ENCODE measurements around the gene TSPAN3. TPM values are rescaled to one million over a fixed set of nuclear protein-coding genes. Genes with fewer than 3 reads are reported as not detected.

Gene TSPAN3
- total RNA-seq, 2 donors from 2014 or later = 6.9 to 27.1 TPM

GRCh38 chr15:77066971-77067690, 3.8 kb downstream of the TSPAN3 start:
- ATAC-seq (no peak), DNase-seq (ENCODE audit: low spot score in 2 of 2) (no peak)
- no peak overlapping the region for H3K27ac Mint-ChIP-seq
- H3K9me3 Mint-ChIP-seq = no peaks in the 10 kb centered on the region
- peaks cover 0 to 7% of the 10 kb centered on the region in 2 donors for H3K36me3 Mint-ChIP-seq

DNA sequence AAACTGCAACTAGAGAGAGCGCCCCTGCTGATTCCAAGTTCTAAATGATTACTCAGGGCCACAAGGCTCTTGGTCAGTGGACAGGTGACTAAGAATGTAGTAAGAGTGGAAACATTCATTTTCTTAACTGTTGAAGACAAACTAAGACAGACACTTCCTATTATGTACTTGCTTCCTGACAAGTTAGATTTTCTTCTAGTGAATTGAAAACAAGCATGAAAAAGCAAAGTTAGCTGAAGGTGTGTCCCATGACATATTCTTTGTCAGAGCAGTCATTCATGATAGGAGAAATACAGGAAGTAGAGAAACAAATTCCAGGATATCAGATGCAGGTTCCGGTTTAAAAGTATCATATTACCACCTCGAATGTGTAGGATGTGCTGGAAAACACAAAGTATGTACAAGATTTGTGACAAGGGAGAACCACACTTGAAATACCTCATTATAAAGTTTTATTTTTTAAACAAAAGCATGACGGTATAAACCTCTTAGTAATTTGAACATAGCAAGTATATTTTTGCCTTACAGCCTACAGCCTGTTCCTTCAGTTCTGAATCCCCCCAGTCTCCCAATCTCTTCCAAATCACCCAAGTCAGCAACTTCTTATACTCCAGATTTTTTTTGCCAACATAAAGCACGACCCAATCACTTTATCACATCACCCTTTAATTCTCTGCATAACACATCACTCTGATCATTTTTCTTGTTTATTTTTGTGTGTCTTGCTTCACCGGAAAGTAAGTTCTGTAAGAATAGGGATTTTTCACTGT, 6.2 kb downstream of the TSPAN3 start:
- DNase-seq (ENCODE audit: low spot score in 2 of 2) (no peak), ATAC-seq (peak; percentile 52 to 53)
- H3K36me3 Mint-ChIP-seq = peaks cover 0 to 5% of the 10 kb centered on the region in 2 donors
- H3K9me3 Mint-ChIP-seq = no peaks in the 10 kb centered on the region
- no peak overlapping the region for H3K27ac Mint-ChIP-seq

DNA sequence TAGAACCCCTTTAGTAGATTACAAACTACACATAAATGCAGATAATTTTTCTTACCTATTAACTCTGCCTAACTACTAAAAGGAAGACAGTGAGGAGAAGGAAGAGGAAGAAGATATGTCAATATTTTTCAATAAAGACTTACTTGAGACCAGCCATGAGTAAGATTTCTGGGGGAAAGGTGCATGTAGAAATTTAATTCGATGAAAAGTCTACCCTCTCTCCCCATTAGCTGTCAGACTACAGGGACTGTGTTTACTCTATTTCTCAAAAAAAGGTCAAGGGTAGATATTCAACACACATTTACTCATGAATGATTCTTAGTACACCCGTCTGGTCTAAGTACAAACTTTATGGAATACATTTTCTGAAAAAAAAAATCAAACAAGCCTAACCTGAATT, 6.8 kb downstream of the TSPAN3 start:
- Mint-ChIP-seq H3K36me3 (no peaks in the 10 kb centered on the region), H3K27ac (no peak overlapping the region), H3K9me3 (no peaks in the 10 kb centered on the region)
- no peak for ATAC-seq
- DNase-seq (ENCODE audit: low spot score in 2 of 2) = no peak

GRCh38 chr15:77063249-77063648, 7.7 kb downstream of the TSPAN3 start:
- Mint-ChIP-seq H3K9me3 (no peaks in the 10 kb centered on the region), H3K27ac (no peak overlapping the region), H3K36me3 (no peaks in the 10 kb centered on the region)
- no peak for DNase-seq (ENCODE audit: low spot score in 2 of 2)
- ATAC-seq = no peak

DNA sequence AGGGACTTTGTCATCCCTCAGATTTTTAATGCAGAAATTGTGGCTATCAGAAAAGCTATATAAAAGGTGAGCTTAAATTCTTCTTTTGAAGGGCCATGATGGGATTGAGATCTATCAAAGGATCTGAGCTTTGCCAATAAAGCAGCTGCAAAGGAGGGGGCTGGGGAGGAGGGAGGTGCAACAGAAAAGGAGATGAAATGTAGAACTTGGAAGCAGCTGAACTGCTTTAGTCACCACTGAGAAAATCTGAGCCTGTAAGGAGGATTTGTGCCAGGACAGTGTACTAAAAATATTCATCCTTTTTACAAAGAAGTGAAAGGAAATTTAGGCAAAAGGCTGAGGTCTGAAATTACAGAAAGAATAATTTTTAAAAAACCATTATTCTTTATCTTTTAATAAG, 10.4 kb downstream of the TSPAN3 start:
- Mint-ChIP-seq H3K9me3 (no peaks in the 10 kb centered on the region), H3K36me3 (no peaks in the 10 kb centered on the region), H3K27ac (no peak overlapping the region)
- ATAC-seq = no peak
- DNase-seq (ENCODE audit: low spot score in 2 of 2) = no peak

- ATAC-seq (peak in 1 of 2 donors; percentile 29), DNase-seq (ENCODE audit: low spot score in 2 of 2) (no peak)
- H3K27ac Mint-ChIP-seq = peak overlapping the region in 1 of 2 donors; percentile 38
- H3K36me3 Mint-ChIP-seq = no peaks in the 10 kb centered on the region
- no peaks in the 10 kb centered on the region for H3K9me3 Mint-ChIP-seq
These were observed 11.0 kb downstream of the TSPAN3 start for GRCh38 chr15:77059786-77060361.

GRCh38 chr15:77058468-77058867, 12.4 kb downstream of the TSPAN3 start:
- Mint-ChIP-seq H3K27ac (no peak overlapping the region), H3K9me3 (no peaks in the 10 kb centered on the region), H3K36me3 (no peaks in the 10 kb centered on the region)
- DNase-seq (ENCODE audit: low spot score in 2 of 2) (no peak), ATAC-seq (no peak)

- H3K36me3 Mint-ChIP-seq = no peaks in the 10 kb centered on the region
- ATAC-seq = peak in 1 of 2 donors; percentile 81
- H3K27ac Mint-ChIP-seq = no peak overlapping the region
- H3K9me3 Mint-ChIP-seq = no peaks in the 10 kb centered on the region
- no peak for DNase-seq (ENCODE audit: low spot score in 2 of 2)
These were observed 13.2 kb downstream of the TSPAN3 start for GRCh38 chr15:77057685-77058084.

GRCh38 chr15:77057072-77057471, 13.8 kb downstream of the TSPAN3 start:
- no peaks in the 10 kb centered on the region for H3K36me3 Mint-ChIP-seq
- DNase-seq (ENCODE audit: low spot score in 2 of 2) (no peak), ATAC-seq (peak in 1 of 2 donors; percentile 32)
- H3K27ac Mint-ChIP-seq = no peak overlapping the region
- H3K9me3 Mint-ChIP-seq = no peaks in the 10 kb centered on the region

- no peak for DNase-seq (ENCODE audit: low spot score in 2 of 2)
- no peaks in the 10 kb centered on the region for H3K36me3 Mint-ChIP-seq
- H3K27ac Mint-ChIP-seq = no peak overlapping the region
- no peaks in the 10 kb centered on the region for H3K9me3 Mint-ChIP-seq
- ATAC-seq = no peak
These were observed 17.2 kb downstream of the TSPAN3 start for GRCh38 chr15:77053709-77054108.

DNA sequence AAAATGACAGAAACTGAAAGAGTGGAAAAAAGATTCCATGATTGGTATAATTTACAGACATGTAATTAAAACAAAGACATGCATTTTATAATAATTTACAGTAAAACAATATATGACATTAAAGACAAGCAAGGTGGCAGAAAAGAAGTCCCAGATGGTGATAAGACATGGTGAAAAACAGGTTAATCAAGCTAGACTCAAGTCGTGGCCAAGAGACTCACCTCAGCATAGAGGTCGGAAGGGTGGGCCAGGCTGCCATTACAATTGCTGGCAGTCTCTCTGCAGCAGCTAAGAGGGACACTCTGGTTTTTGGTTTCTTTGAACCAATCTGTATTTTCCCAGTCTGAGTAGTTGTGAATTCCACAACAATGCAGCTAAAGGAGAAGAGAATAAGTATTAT, 18.4 kb downstream of the TSPAN3 start:
- Mint-ChIP-seq H3K27ac (no peak overlapping the region), H3K36me3 (no peaks in the 10 kb centered on the region), H3K9me3 (no peaks in the 10 kb centered on the region)
- no peak for DNase-seq (ENCODE audit: low spot score in 2 of 2)
- no peak for ATAC-seq

GRCh38 chr15:77048135-77048876, 22.6 kb downstream of the TSPAN3 start:
- Mint-ChIP-seq H3K9me3 (no peaks in the 10 kb centered on the region), H3K36me3 (peaks cover 7 to 8% of the 10 kb centered on the region in 2 donors), H3K27ac (no peak overlapping the region)
- DNase-seq (ENCODE audit: low spot score in 2 of 2) = no peak
- ATAC-seq = no peak

DNA sequence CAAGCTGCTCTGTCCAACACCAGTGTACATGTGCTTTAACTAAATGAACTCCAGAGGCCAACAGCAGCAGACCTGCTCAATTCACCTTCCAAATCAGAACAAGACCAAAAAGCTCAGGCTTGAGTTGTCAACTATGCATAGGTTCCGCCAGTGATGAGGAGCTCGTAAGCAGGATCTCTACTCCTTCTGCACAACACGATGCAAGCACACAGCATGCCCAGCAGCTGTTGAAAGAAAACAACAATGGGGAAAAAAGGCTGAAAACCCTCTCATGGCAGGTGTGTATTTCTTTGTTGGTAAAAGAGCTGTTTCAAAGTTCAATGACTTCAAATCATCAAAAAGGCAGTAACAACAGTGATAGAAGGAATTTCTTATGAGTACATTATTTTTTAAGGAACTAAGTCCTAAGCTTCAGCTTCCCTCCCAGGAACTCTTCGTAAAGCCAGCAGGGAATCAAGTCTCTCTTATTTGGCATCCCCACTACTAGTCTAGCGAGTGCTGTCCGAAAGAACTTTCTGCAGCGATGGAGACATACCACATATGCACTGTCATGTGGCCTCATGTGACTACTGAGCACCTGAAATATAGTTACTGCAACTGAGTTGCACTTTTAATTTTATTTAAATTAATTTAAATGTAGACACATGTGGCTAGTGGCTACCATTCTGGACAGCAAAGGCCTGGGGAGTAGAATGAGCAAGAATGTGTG, 24.1 kb downstream of the TSPAN3 start:
- Mint-ChIP-seq H3K27ac (no peak overlapping the region), H3K9me3 (no peaks in the 10 kb centered on the region), H3K36me3 (peaks cover 7 to 8% of the 10 kb centered on the region in 2 donors)
- no peak for DNase-seq (ENCODE audit: low spot score in 2 of 2)
- ATAC-seq = no peak

DNA sequence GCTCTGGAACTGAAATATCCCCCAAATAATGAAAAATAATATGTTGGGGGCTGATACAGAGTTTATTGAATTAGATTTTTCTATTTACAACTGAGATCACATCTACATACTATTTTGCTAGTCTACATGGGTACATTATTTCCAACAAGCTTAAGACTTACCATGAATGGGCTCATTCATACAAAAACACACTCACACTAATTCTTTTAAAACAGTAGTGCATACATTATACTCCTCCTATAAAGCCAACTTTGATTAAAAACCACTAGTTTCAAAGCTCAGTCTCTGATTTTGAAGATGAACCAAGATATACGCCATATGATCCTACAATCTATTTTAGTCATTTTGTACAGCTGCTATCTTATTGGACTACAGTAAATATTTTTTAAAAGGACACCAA, 24.9 kb downstream of the TSPAN3 start:
- Mint-ChIP-seq H3K9me3 (no peaks in the 10 kb centered on the region), H3K27ac (peak overlapping the region in 1 of 2 donors; percentile 54), H3K36me3 (peaks cover 7 to 8% of the 10 kb centered on the region in 2 donors)
- ATAC-seq = no peak
- no peak for DNase-seq (ENCODE audit: low spot score in 2 of 2)

DNA sequence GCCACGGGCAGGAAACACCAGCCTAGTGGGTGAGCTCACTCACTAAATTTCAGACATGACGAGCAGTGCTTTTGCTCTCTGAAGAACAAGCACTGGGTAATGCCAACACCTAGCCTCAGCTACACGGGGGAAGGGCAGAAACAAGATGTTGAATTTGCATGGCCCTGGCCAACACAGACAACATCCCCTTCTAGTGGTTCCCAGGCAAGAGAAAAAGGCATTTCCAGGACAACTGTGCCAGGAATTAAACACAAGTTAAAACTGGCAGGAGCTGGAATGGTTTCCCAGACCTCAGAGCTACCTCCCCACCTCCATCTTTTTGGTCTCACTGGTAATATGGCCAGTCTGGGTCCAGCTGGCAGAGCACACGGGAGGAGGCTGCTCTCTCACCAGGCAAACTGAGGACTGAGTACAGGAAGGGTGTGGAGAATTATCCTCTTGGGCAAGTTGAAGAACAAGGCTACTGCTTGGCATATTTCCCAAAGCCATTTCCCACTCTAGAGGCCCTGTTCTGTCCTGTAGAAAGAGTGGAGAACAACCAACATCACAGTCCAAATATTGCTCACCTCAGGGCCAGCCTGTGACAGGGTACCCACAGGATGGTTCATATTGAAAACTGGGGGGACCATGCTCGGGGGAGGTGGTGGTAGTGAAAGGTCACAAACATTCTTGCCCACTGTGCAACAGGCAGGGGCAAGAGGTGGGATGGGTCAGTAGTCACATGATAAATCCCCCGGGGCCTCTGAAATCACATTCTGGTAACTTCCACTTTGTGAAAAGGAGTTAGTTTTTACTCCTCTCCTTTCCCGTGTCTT, 26.5 kb downstream of the TSPAN3 start:
- no peak for ATAC-seq
- DNase-seq (ENCODE audit: low spot score in 2 of 2) = no peak
- Mint-ChIP-seq H3K9me3 (no peaks in the 10 kb centered on the region), H3K36me3 (peaks cover 7 to 8% of the 10 kb centered on the region in 2 donors), H3K27ac (peak overlapping the region in 1 of 2 donors; percentile 54)

Data from activated naive CD4-positive, alpha-beta T cell treated with anti-CD3 and anti-CD28 coated beads, Interleukin-2, amount 50 U/mL, for 72 hours (primary cell).